H1 (cell line): Measurements from ENCODE around the gene CST6.

Experiments used
- CBX5 ChIP-seq: fragments of 300-800, 300-1000 bp; sonication (generic); IDR thresholded peaks from 2 replicates; pipeline ENCODE4 v1.7.1; 2016; ENCODE audit warnings: antibody characterized with exemption, low read length, low read depth
- EGR1 ChIP-seq: IDR thresholded peaks from 2 replicates; pipeline ENCODE4 v1.6.1; 2011; ENCODE audit warnings: low read depth, low read length, borderline replicate concordance
- RAD21 ChIP-seq, 2 experiments: IDR thresholded peaks in 1 of 2; conservative IDR thresholded peaks in 1 of 2; 2 replicates each; pipeline ENCODE4 v1.6.1; 2011; ENCODE audit warnings: low read depth in 2 of 2, low read length in 2 of 2, improper control_type of control experiment in 1 of 2, inconsistent platforms in 1 of 2, mild to moderate bottlenecking in 1 of 2, moderate library complexity in 1 of 2
- YY1 ChIP-seq: IDR thresholded peaks from 2 replicates; pipeline ENCODE4 v1.6.1; 2011; ENCODE audit warnings: low read depth, mild to moderate bottlenecking, low read length
- TF ChIP-seq, protein P1 (sequence below), 3 experiments: IDR thresholded peaks; 1 replicate in 2 of 3; 2 replicates in 1 of 3; pipeline versions ENCODE4 v1.5.1 to v1.6.1; 2011; ENCODE audit warnings: low read length in 3 of 3, mild to moderate bottlenecking in 3 of 3, inconsistent platforms in 2 of 3, low read depth in 1 of 3, moderate library complexity in 1 of 3; ENCODE audit not compliant: insufficient read depth in 1 of 3; ENCODE audit errors: control extremely low read depth in 1 of 3
- TF ChIP-seq, protein P2 (sequence below): IDR thresholded peaks from 2 replicates; pipeline ENCODE4 v1.6.1; 2011; ENCODE audit warnings: low read depth, mild to moderate bottlenecking, low read length; ENCODE audit not compliant: insufficient read depth

DNA sequence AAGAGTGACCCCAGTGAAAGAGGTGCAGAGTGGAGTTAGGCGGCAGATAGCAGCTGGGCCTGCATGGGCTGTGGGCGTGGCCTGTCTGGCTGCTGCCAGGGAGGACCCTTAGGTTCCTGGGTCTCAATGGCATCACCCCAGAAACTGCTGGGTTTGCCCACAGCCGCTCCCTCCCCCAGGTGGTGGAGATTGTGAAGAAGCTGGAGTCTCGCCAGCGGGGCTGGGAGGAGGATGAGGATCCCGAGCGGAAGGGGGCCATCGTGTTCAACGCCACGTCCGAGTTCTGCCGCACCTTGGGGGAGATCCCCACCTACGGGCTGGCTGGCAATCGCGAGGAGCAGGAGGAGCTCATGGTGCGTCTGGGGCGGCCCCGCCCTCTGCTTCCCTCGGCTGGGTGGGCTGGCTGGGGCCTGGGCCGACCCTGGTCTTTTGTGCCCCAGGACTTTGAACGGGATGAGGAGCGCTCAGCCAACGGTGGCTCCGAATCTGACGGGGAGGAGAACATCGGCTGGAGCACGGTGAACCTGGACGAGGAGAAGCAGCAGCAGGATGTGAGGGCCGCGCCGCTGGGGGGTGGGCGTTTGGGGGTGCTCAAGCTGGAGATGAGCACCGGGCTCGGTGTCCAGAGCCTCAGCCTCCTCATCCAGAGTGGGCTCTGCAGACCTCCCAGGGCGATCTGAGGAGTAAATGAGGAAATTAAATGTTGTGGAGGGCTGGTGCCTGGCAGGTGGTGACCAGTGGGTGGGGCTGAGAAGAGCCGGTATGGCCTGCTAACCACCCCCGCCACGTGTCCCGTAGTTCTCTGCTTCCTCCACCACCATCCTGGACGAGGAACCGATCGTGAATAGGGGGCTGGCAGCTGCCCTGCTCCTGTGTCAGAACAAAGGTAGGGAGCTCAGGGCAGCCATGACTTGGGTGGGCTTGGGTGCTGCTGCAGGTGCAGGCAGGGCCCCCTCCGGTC lies 35.3 kb upstream of the CST6 start:
- TF ChIP-seq YY1 (no peak), RAD21 (IDR thresholded peaks at IDR 0.05 in 1 of 2, conservative IDR thresholded peaks at IDR 0.05 in 1 of 2; ENCODE audit: low read depth in 2 of 2, low read length in 2 of 2) (no peak), CBX5 (no peak), EGR1 (no peak)
- TF ChIP-seq, protein P1, sequence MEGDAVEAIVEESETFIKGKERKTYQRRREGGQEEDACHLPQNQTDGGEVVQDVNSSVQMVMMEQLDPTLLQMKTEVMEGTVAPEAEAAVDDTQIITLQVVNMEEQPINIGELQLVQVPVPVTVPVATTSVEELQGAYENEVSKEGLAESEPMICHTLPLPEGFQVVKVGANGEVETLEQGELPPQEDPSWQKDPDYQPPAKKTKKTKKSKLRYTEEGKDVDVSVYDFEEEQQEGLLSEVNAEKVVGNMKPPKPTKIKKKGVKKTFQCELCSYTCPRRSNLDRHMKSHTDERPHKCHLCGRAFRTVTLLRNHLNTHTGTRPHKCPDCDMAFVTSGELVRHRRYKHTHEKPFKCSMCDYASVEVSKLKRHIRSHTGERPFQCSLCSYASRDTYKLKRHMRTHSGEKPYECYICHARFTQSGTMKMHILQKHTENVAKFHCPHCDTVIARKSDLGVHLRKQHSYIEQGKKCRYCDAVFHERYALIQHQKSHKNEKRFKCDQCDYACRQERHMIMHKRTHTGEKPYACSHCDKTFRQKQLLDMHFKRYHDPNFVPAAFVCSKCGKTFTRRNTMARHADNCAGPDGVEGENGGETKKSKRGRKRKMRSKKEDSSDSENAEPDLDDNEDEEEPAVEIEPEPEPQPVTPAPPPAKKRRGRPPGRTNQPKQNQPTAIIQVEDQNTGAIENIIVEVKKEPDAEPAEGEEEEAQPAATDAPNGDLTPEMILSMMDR (IDR thresholded peaks at IDR 0.05; ENCODE audit: control extremely low read depth in 1 of 3, insufficient read depth in 1 of 3, low read depth in 1 of 3, low read length in 3 of 3), result no peak
- TF ChIP-seq, protein P2, sequence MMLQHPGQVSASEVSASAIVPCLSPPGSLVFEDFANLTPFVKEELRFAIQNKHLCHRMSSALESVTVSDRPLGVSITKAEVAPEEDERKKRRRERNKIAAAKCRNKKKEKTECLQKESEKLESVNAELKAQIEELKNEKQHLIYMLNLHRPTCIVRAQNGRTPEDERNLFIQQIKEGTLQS, result no peak
